GM12865 (cell line): ENCODE measurements around the gene DOCK1.

ENCODE experiments used
- DNase-seq: peaks from one replicate; pipeline ENCODE4 v3.0.0; 2010; ENCODE audit warnings: low read depth
- H3K4me3 ChIP-seq: 2 replicates; pipeline ENCODE4 v1.5.1; 2011; ENCODE audit warnings: mild to moderate bottlenecking, low read depth, low read length, control low read depth
- CTCF ChIP-seq: IDR thresholded peaks from 2 replicates; pipeline ENCODE4 v1.5.1; 2011; ENCODE audit warnings: low read length, control low read depth, low read depth, inconsistent platforms; ENCODE audit not compliant: insufficient read depth; ENCODE audit errors: missing control alignments

Gene DOCK1

GRCh38 chr10:126944191-126944590 is 39.0 kb downstream of the DOCK1 start:
- no peak for TF ChIP-seq CTCF
- H3K4me3 ChIP-seq, result no peak overlapping the region
- DNase-seq, result no peak

- TF ChIP-seq CTCF, result no peak
- no peak overlapping the region for H3K4me3 ChIP-seq
- no peak for DNase-seq
These were observed 40.3 kb downstream of the DOCK1 start for GRCh38 chr10:126945351-126946030.

GRCh38 chr10:126946746-126947145 is 41.5 kb downstream of the DOCK1 start:
- DNase-seq, result no peak
- TF ChIP-seq CTCF, result no peak
- no peak overlapping the region for H3K4me3 ChIP-seq

GRCh38 chr10:126948355-126949160 is 43.3 kb downstream of the DOCK1 start:
- no peak for DNase-seq
- TF ChIP-seq CTCF, result no peak
- no peak overlapping the region for H3K4me3 ChIP-seq

GRCh38 chr10:126949161-126949503 is 43.9 kb downstream of the DOCK1 start:
- TF ChIP-seq CTCF, result no peak
- DNase-seq, result no peak
- H3K4me3 ChIP-seq, result no peak overlapping the region

GRCh38 chr10:126950401-126951105 is 45.3 kb downstream of the DOCK1 start:
- no peak overlapping the region for H3K4me3 ChIP-seq
- no peak for DNase-seq
- no peak for TF ChIP-seq CTCF

GRCh38 chr10:126953886-126954285 is 48.7 kb downstream of the DOCK1 start:
- DNase-seq, result no peak
- no peak for TF ChIP-seq CTCF
- H3K4me3 ChIP-seq, result no peak overlapping the region
